ENCODE data around the gene B4GALNT3.

DNA sequence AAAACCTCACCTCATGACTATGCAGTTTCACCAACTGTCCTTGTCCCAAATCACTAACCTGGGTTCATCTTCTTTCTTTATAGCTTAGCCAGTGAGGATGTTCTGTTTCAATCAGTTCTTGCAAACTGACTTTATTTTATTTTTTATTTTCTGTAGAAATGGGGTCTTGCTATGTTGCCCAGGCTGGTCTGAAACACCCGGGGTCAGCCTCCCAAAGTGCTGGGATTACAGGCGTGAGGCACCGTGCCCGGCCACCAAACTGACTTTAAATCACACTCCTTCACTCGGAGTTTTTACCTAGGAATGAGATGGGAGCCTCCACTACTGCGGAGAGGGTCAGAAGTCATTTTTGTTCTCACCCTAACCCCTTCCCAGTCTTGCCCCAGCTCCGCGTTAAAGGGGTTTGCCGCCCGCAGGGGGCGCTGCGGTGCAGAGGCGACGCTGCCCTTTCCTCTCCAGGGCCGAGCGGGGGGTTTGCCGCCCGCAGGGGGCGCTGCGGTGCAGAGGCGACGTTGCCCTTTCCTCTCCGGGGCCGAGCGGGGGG, 7.0 kb upstream of the B4GALNT3 start:
- TF ChIP-seq, protein P1, sequence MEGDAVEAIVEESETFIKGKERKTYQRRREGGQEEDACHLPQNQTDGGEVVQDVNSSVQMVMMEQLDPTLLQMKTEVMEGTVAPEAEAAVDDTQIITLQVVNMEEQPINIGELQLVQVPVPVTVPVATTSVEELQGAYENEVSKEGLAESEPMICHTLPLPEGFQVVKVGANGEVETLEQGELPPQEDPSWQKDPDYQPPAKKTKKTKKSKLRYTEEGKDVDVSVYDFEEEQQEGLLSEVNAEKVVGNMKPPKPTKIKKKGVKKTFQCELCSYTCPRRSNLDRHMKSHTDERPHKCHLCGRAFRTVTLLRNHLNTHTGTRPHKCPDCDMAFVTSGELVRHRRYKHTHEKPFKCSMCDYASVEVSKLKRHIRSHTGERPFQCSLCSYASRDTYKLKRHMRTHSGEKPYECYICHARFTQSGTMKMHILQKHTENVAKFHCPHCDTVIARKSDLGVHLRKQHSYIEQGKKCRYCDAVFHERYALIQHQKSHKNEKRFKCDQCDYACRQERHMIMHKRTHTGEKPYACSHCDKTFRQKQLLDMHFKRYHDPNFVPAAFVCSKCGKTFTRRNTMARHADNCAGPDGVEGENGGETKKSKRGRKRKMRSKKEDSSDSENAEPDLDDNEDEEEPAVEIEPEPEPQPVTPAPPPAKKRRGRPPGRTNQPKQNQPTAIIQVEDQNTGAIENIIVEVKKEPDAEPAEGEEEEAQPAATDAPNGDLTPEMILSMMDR (IDR thresholded peaks at IDR 0.05; ENCODE audit: poor library complexity) = no peak
- TF ChIP-seq EZH2 (IDR thresholded peaks at IDR 0.05; ENCODE audit: borderline replicate concordance) = no peak

Data from hepatocyte (in vitro differentiated cells).